ENCODE data around the gene OTOP2. TPM values are rescaled to one million over a fixed set of nuclear protein-coding genes. Genes with fewer than 3 reads are reported as not detected.

Gene OTOP2
- total RNA-seq, 2 experiments from 2014 or later: not detected

DNA sequence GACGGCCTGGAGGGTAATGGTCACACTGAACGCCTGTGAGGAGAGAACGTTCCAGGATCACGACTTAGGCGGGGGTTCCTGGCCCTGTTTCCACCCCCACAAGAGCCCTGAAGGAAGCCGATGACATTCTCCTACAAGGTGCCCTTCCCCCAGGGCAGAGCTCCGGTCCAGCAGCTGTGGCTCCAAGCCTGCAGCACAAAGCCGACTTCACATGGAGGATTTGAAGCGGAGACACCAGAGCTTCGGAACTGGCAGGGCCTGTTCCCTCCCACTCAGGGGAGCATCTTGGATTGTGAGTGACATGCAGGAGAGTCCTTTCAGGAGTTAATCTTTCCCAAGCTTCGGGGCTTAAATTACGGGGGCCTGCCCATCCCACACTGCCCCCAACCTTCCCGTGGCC, 35.6 kb upstream of the OTOP2 start:
- H3K36me3 Mint-ChIP-seq (ENCODE audit: low read depth): no peaks in the 10 kb centered on the region
- H3K4me3 Mint-ChIP-seq: no peak overlapping the region
- no peaks in the 10 kb centered on the region for H3K4me1 Mint-ChIP-seq
- no peak for DNase-seq
- peaks cover 20% of the 10 kb centered on the region for H3K27me3 Mint-ChIP-seq
- ChIA-PET POLR2A (no interaction called here), CTCF (interaction anchor here (0.9 kb wide), 1 partner anchor 67 kb away, joined by 3 read pairs; no protein-coding TSS in a partner anchor)
- no peak overlapping the region for H3K27ac Mint-ChIP-seq
- intact Hi-C loops (cut with DNase I, micrococcal nuclease): no loop called here
- no peaks in the 10 kb centered on the region for H3K9me3 Mint-ChIP-seq (ENCODE audit: low read depth)
- ATAC-seq: no peak

DNA sequence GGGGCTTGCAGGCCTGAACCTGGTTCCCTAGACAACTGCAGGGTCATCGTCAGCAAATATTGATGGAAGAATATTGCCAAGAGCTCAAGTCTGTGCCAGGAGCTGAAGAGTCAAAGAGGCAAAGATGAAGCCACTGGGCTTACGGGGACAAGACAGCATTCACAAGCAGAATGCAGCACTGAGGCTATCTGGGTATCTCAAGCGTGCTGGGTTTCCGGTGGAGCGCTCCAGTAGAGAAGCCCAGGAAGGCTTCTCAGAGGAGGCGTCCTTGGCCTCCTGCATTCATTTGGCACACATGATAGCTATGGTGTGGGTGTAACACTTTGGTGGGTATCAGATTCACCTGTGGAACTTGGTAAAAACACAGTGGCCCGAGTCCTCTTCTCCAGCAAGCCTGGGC, 33.5 kb upstream of the OTOP2 start:
- no peak overlapping the region for H3K4me3 Mint-ChIP-seq
- intact Hi-C loops (cut with DNase I, micrococcal nuclease): no loop called here
- ATAC-seq: no peak
- no peak for DNase-seq
- peaks cover 3% of the 10 kb centered on the region for H3K4me1 Mint-ChIP-seq
- ChIA-PET CTCF (interaction anchor here (0.6 to 1.6 kb wide), 5 partner anchors 9 to 602 kb away, joined by 3 to 4 read pairs (median 3); no protein-coding TSS in a partner anchor), POLR2A (no interaction called here)
- no peaks in the 10 kb centered on the region for H3K36me3 Mint-ChIP-seq (ENCODE audit: low read depth)
- no peak overlapping the region for H3K27ac Mint-ChIP-seq
- peaks cover 23% of the 10 kb centered on the region for H3K27me3 Mint-ChIP-seq
- H3K9me3 Mint-ChIP-seq (ENCODE audit: low read depth): no peaks in the 10 kb centered on the region

DNA sequence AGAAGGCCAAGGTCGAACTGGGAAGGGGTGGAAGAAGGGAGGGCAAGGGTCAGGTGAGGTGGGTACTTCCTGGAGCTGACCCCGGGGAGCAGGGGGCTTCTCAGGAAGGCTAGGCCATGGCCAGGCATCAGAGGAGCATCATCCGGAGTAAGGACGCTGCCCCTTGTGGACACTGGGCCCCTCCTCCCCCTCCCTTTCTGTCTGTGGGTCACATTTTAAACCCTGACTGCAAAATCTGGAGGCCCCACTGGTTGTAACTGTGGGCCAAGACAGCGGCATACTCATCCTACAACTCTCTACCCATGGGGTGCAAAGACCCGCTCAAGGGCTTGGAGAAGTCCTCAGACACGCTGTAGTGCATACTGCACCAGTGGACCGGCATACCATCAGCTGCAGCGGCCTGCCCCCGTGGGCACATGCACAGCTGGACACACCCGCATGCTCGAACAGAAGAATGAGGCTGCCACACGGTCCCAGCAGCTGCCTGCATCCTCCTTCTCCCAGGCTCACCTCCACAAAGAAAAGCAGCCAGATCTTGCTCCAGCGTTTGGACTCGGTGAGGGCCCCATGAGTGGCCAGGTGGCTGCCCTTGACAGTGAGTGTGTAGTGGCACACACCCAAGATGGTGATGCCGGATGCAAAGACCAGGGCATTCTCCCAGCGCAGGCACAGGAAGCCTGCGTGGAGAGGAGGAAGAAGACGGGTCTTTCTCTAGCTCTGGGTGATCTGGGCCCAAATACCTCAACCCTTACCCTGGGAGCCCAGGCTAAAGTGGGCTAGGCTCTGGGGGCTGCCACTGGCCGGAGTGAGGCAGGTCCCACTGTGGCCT, 31.8 kb upstream of the OTOP2 start:
- CTCF ChIA-PET: interaction anchor here (0.7 to 2.1 kb wide), 5 partner anchors 10 to 325 kb away, joined by 3 to 5 read pairs (median 3); partner anchors contain the start of gene CD300H
- Mint-ChIP-seq H3K4me1 (peaks cover 3% of the 10 kb centered on the region), H3K27me3 (peaks cover 28% of the 10 kb centered on the region), H3K4me3 (no peak overlapping the region), H3K9me3 (ENCODE audit: low read depth) (no peaks in the 10 kb centered on the region), H3K36me3 (ENCODE audit: low read depth) (no peaks in the 10 kb centered on the region), H3K27ac (no peak overlapping the region)
- intact Hi-C loops (cut with DNase I, micrococcal nuclease): no loop called here
- ATAC-seq (no peak), DNase-seq (no peak)
- POLR2A ChIA-PET: no interaction called here

DNA sequence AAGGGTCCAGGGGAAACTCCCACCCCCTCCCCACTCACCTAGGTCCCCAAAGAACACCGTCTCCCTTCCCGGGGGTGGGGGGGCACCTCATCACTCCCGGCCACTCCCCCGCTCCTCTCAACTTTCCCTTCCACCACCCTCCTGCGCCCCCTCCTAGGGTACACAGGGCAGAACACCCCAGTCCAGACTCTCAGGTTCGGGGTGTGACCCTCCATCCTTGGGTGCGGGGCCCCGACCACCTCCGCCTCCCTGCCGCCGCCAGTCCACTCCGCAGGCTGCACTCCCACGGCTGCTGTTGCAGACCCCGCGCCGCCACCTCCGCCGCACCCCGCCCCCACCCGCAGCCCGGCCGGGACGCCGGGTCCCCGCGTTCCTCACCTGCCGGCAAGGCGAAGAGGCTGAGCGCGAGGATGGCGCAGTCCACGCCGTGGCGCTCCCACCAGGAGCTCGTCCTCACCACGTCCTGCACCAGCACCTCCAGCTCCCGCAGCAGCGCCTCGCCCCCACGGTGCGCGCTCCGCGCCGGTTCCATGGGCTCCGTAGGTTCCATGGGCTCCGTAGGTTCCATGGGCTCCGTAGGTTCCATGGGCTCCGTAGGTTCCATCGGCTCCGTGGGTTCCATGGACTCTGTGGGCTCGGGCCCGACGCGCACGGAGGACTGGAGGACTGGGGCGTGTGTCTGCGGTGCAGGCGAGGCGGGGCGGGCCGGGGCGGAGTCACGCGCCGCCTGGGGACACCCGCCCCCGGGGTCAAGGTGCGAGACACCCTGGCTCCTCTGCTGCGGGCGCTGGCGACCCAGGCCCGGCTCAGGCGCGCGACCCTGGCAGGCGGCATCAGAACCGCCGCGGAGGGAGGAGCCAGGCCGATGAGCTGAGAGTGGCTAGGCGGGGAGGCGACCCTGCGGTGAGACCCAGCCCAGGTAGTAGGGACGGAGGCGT, 30.8 kb upstream of the OTOP2 start, which contains the start of gene FADS6:
TSS of gene FADS6 (minus strand) at position 660 of the 938 bp plus-strand sequence. CDS start at position 622, 38 bp downstream.
- H3K27ac Mint-ChIP-seq: no peak within 1 kb of the TSS
- CTCF ChIA-PET: interaction anchor here (0.6 to 2.1 kb wide), 3 partner anchors 28 to 146 kb away, joined by 3 to 5 read pairs (median 3); no protein-coding TSS in a partner anchor

DNA sequence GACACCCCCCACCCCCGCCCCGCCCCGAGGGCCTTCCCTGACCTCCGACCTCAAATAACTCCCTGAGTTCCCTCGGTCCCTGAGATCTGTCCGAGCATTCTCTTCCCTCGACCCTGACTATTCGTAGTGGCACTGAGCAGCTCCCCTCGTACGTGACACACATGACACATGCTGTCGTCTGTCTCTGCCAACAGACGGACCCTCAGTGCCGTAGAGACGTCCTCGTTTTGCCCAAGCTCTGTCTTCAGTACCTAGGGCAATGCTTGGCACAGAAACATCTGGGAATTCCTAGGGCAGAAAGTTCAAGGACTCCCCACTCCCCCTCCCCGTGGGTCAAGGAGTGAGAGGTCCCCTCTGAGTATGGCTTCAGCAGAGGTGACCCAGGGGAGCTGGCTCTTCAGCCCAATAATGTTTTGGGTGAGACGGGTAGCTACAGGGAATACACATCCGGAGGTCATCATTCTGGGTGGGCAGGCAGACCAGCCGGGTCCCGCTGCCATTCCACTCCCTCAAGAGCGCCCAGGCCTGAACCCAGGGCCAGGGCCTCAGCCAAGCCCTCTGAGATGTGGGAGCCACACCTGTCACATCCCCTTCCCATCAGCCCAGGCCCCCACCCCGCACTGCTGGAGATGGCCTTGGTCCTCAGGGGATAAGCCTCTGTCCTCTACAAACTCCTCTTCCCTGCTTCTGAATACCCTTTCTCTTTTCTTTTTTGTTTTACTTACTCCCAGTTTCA, 30.0 kb upstream of the OTOP2 start:
- no peak for ATAC-seq
- no peak for DNase-seq
- Mint-ChIP-seq H3K27me3 (peaks cover 28% of the 10 kb centered on the region), H3K27ac (no peak overlapping the region), H3K4me1 (peaks cover 3% of the 10 kb centered on the region), H3K36me3 (ENCODE audit: low read depth) (no peaks in the 10 kb centered on the region), H3K9me3 (ENCODE audit: low read depth) (no peaks in the 10 kb centered on the region), H3K4me3 (no peak overlapping the region)
- ChIA-PET CTCF (interaction anchor here (0.7 to 1.0 kb wide), 2 partner anchors 85 to 147 kb away, joined by 3 read pairs; no protein-coding TSS in a partner anchor), POLR2A (no interaction called here)
- intact Hi-C loops (cut with DNase I, micrococcal nuclease): no loop called here

More for the DNA sequence above, 30.8 kb upstream of the OTOP2 start, which contains the start of gene FADS6:
- POLR2A ChIA-PET: no interaction called here
- peak; percentile 61 for ATAC-seq
- Mint-ChIP-seq H3K36me3 (ENCODE audit: low read depth) (no peaks in the 10 kb centered on the region), H3K9me3 (ENCODE audit: low read depth) (no peaks in the 10 kb centered on the region), H3K4me1 (peaks cover 3% of the 10 kb centered on the region), H3K4me3 (no peak within 1 kb of the TSS), H3K27me3 (peaks cover 28% of the 10 kb centered on the region)
- intact Hi-C loops (cut with DNase I, micrococcal nuclease): no loop called here
- peak; percentile 18 for DNase-seq

GRCh38 chr17:74898376-74898946, 25.6 kb upstream of the OTOP2 start:
- no peak for ATAC-seq
- H3K4me1 Mint-ChIP-seq: peaks cover 3% of the 10 kb centered on the region
- peaks cover 22% of the 10 kb centered on the region for H3K27me3 Mint-ChIP-seq
- intact Hi-C loops (cut with DNase I, micrococcal nuclease): no loop called here
- H3K4me3 Mint-ChIP-seq: no peak overlapping the region
- H3K36me3 Mint-ChIP-seq (ENCODE audit: low read depth): no peaks in the 10 kb centered on the region
- CTCF ChIA-PET: interaction anchor here (0.7 kb wide), 1 partner anchor 851 kb away, joined by 3 read pairs; no protein-coding TSS in a partner anchor
- no peak for DNase-seq
- H3K27ac Mint-ChIP-seq: no peak overlapping the region
- H3K9me3 Mint-ChIP-seq (ENCODE audit: low read depth): no peaks in the 10 kb centered on the region
- POLR2A ChIA-PET: no interaction called here

- H3K4me3 Mint-ChIP-seq: no peak overlapping the region
- ATAC-seq (no peak), DNase-seq (no peak)
- no peak overlapping the region for H3K27ac Mint-ChIP-seq
- H3K36me3 Mint-ChIP-seq (ENCODE audit: low read depth): no peaks in the 10 kb centered on the region
- peaks cover 16% of the 10 kb centered on the region for H3K27me3 Mint-ChIP-seq
- peaks cover 3% of the 10 kb centered on the region for H3K4me1 Mint-ChIP-seq
- intact Hi-C loops (cut with DNase I, micrococcal nuclease): no loop called here
- ChIA-PET CTCF (interaction anchor here (0.6 kb wide), 1 partner anchor 66 kb away, joined by 3 read pairs; no protein-coding TSS in a partner anchor), POLR2A (no interaction called here)
- no peaks in the 10 kb centered on the region for H3K9me3 Mint-ChIP-seq (ENCODE audit: low read depth)
Measured at GRCh38 chr17:74900208-74900607, 23.9 kb upstream of the OTOP2 start.

GRCh38 chr17:74901353-74902135, 22.5 kb upstream of the OTOP2 start:
- peaks cover 5% of the 10 kb centered on the region for H3K4me1 Mint-ChIP-seq
- CTCF ChIA-PET: interaction anchor here (0.5 kb wide), 1 partner anchor 599 kb away, joined by 3 read pairs; no protein-coding TSS in a partner anchor
- intact Hi-C loops (cut with DNase I, micrococcal nuclease): no loop called here

DNA sequence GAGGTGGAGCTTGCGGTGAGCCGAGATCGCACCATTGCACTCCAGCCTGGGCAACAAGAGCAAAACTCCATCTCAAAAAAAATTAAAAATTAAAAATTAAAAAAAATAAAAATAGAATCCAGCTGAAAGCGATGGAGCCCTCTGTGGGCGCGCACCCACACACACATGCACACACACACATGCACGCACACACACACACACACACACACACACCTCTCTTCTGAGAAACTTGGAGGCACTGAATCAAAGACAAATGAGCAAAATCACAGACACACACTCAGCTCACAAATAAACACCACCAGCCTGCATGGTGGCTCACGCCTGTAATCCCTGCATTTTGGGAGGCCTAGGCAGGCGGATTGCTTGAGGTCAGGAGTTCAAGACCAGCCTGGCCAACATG, 21.0 kb upstream of the OTOP2 start:
- CTCF ChIA-PET: interaction anchor here (0.7 to 1.4 kb wide), 2 partner anchors 11 to 205 kb away, joined by 3 read pairs; no protein-coding TSS in a partner anchor

More at GRCh38 chr17:74901353-74902135, 22.5 kb upstream of the OTOP2 start:
- Mint-ChIP-seq H3K4me3 (no peak overlapping the region), H3K36me3 (ENCODE audit: low read depth) (no peaks in the 10 kb centered on the region), H3K9me3 (ENCODE audit: low read depth) (no peaks in the 10 kb centered on the region), H3K27ac (no peak overlapping the region), H3K27me3 (peaks cover 10% of the 10 kb centered on the region)
- ATAC-seq (no peak), DNase-seq (no peak)
- POLR2A ChIA-PET: no interaction called here

DNA sequence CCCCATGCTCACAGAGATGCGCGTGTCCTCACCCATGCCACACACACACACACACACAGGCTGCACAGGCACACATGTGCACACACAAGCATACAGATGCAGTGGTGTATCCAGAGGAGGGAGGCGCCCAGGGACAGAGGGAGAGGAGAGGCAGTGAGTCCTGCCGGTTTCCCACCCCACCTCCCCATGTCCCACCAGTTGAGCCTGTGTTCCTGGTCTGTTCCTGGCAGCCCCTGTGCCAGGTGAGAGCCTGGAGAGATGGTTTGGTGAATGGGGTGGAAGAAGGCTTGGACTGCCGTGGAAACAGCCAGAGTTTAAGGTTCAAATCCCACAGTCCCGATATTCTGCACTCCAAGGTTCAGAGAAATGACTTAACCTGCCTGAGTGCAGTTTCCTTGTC, 20.4 kb upstream of the OTOP2 start:
- peaks cover 9% of the 10 kb centered on the region for H3K27me3 Mint-ChIP-seq
- CTCF ChIA-PET: no interaction called here
- no peaks in the 10 kb centered on the region for H3K36me3 Mint-ChIP-seq (ENCODE audit: low read depth)
- intact Hi-C loops (cut with DNase I, micrococcal nuclease): no loop called here
- DNase-seq (no peak), ATAC-seq (no peak)
- no peak overlapping the region for H3K4me3 Mint-ChIP-seq
- H3K9me3 Mint-ChIP-seq (ENCODE audit: low read depth): no peaks in the 10 kb centered on the region
- POLR2A ChIA-PET: no interaction called here
- peaks cover 5% of the 10 kb centered on the region for H3K4me1 Mint-ChIP-seq
- H3K27ac Mint-ChIP-seq: no peak overlapping the region

More for the DNA sequence above, 21.0 kb upstream of the OTOP2 start:
- H3K9me3 Mint-ChIP-seq (ENCODE audit: low read depth): no peaks in the 10 kb centered on the region
- POLR2A ChIA-PET: no interaction called here
- H3K4me1 Mint-ChIP-seq: peaks cover 5% of the 10 kb centered on the region
- intact Hi-C loops (cut with DNase I, micrococcal nuclease): no loop called here
- H3K27ac Mint-ChIP-seq: no peak overlapping the region
- peaks cover 9% of the 10 kb centered on the region for H3K27me3 Mint-ChIP-seq
- H3K36me3 Mint-ChIP-seq (ENCODE audit: low read depth): no peaks in the 10 kb centered on the region
- H3K4me3 Mint-ChIP-seq: no peak overlapping the region
- DNase-seq: no peak
- ATAC-seq: no peak
